Sciatic nerve (tissue), 2 donors: Measurements from ENCODE around the gene HEG1. TPM values are rescaled to one million over a fixed set of nuclear protein-coding genes. Genes with fewer than 3 reads are reported as not detected.
A peak's percentile ranks its signal among the peaks of the same experiment; 100 is the strongest.
"Not testable (repeated sequence)": the region's sequence is repeated elsewhere in the genome, so short reads cannot be mapped to it uniquely, and the experiment has no call there.

ENCODE experiments used
- ATAC-seq: fragments of 200-7000 bp; cut with Tn5 transposase; one replicate; pipeline ENCODE4 v1.9.1; 2020; ENCODE audit warnings: mild to moderate bottlenecking, moderate library complexity
- DNase-seq: peaks from one replicate; pipeline ENCODE4 v3.0.0-alpha.2; 2020; ENCODE audit warnings: low spot score
- intact Hi-C: fragments of 100-400 bp; cut with DNase I; formaldehyde crosslinking; loops from one replicate; pipeline ENCODE4 v1.14.2; 2022
- total RNA-seq: library from RNA; stranded (reverse); fragmentation: NEBNext Ultra II Directional; extraction: Animal tissue kit (Norgen Biotek cat#: 25700); gene quantifications from one replicate; pipeline ENCODE4 v1.2.1, GENCODE V29; 2021
- donor health status: DM: no; HTN: no; CAD: no.
- donor health status: DM: no; HTN: no; CAD: no.

HEG1 gene
- total RNA-seq, result 87.4 TPM

DNA sequence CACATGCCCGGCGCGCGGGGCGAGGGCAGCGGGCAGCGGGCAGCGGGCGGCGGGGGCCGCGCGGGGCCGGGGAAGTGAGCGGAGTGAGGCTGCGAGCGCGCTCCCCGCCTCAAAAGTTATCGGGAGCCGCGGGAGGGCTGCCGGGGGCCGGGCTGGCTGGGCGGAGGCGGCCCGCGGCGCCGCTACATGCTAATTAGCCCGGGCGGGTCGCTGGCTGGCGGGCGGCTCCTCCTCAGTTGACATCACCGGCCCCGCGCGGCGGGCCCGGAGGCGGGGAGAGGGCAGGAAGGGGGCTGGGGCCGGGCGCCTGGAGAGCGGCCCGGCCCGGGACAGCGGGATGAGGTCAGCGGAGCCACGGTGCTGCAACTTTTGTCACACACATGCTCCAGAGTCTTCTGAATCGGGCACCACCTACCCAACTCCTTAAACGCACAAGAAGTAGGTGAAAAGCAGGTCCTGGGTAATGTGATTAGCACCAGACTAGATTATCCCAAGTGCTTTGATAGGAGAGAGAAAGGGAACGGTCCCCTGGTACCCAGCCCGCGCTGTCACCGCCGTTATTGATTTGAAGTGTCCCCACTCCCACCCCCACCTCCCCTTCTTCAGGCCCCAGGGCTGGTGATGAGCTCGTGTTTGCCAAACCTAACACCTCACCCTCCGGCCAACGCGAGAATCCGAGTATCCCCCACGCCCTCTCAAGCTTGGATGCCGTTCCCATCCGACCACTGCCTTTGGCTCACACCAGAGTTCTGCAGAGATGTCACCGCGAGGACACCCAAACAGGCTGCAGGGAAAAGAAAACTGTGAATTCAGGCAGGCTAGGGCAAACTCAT lies at the start of gene HEG1:
TSS of gene HEG1 (minus strand) at position 85 of the 833 bp plus-strand sequence. CDS start 107 bp downstream, outside the sequence.
- intact Hi-C loops, result no loop called here
- peak; percentile 92 for ATAC-seq
- peak; percentile 92 for DNase-seq

DNA sequence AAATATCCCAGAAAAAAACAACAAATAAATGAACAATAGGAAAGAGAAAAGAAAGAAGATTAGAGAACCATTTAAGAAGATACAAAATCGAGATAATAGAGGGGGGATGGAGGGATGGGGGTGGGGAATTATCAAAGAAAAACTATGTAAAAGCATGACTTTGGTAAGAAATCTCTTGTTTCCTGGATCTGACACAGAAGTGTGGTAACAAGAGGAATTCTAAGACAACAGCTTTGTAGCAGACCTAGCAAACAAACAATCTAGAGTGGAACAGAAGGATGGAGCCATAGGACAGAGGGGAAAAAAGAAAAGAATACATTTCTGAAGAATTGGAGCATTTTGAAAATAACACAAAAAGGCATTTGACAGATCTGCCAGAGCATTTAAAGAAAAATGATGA lies 49.3 kb upstream of the HEG1 start:
- ATAC-seq, result no peak
- DNase-seq, result no peak
- intact Hi-C loops, result no loop called here

DNA sequence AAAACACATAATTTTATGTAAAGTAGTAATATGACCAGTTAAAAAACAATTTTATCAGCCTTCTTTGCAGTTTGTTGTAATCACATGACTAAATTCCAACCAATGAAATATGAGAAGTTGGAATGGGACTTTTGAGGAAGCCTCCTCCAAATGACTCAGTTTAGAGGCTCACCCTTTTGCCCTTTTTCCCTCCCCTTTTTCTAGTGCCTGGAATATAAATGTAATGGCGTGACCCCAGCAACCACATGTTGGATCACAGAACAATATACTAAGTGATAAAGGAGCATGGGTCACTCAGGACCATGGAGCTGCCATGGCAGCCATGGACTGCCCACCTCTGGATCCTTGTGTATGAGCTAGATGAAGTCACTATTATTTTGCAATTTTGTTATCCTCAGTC lies 48.8 kb upstream of the HEG1 start:
- DNase-seq (no peak), ATAC-seq (no peak)
- intact Hi-C loops, result no loop called here

DNA sequence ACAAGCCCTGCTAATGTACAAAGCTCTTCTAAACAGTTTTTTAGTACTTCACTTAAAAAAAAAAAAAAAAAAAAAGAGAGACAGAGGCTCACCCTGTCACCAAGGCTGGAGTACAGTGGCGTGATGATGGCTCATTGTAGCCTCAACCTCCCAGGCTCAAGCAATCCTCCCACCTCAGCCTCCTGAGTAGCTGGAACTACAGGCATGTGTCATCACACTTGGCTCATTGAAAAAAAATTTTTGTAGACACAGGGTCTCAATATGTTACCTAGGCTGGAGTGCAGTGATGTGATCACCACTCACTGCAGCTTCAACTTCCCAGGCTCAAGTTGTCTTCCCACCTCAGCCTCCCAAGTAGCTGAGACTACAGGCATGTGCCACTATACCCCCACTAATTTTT lies 47.6 kb upstream of the HEG1 start:
- ATAC-seq, result no peak
- intact Hi-C loops, result no loop called here
- DNase-seq, result no peak

DNA sequence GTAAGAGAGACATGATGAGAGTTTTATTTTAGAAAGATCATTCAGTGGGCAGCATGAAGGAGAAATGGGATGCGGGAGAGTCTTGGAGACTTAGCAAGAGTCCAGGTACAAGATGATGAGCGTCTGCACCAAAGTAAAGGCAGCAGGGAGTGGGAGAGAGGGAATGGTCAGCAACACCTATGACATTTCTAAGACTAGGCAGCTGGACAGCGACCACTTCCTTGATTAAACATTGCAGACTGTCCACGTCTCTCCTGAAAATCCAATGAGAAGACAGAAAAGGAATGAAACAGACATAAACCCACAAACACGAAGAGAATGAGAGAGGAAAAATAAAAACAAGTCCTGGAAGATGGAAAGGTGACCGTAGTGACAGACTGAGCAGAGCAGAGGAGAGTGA lies 46.7 kb upstream of the HEG1 start:
- intact Hi-C loops, result no loop called here
- no peak for ATAC-seq
- DNase-seq, result peak; percentile 1

DNA sequence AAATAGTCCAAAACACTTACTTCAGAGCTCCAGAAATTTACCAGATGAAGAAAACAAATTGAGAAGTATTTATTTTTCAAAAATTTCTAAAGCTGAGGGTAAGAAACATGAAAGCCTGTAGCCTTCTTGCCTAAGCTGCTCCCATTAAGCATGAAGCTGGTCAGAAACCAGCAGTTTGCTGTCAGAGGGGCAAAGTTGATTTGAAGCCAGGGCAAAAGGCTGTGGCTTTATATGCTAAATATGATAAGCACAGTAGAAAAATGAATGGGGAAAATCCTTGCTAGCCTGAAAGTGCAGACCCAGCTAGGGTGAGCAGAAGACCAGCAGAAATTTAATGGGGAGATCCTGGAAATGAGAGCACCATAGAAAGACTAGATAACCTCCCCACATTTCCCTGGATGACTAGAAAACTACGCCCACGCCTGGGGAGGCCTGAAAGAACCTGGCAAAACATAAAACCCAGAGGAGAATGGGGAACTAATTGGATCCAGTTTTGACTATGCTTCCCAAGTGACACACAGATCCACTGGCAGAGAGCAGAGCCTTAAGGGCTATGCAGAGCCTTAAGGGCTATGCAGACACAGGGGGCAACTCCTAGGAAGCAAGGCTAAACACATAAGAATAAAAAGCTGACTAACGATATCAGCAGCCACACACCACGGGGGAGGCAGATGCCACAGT lies 43.0 kb upstream of the HEG1 start:
- peak; percentile 10 for DNase-seq
- ATAC-seq, result no peak
- intact Hi-C loops, result no loop called here

GRCh38 chr3:125090649-125091048 lies 34.9 kb upstream of the HEG1 start:
- no peak for DNase-seq
- intact Hi-C loops, result no loop called here
- no peak for ATAC-seq

DNA sequence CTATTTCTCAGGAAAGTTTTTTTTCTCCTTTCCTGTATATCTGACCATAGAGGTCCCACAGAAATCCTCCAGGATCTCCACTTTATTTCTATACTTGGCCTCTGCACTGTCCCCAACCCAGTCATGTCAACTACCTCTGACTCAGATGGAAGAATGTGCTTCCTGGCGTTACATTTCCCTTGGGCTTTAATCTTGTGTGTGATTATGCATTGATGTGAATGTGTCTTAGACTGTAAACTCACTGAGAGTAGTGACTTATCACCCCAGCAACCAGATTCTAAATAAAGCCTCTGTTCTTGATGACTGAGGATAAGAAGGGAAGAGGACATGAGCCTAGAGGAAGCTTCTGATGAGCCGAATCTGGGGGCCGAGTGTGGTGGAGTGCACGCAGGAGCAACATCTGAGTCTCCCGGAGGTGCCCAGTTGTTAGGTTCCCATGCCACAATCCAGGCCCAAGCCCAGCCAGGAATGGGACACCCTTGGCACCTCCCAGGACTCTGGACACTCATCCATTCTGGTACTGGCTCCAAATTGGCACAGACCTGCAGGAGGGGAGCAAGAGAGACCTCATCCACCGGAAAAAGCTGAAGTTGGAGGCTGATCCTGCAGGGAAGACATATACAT lies 32.1 kb upstream of the HEG1 start:
- DNase-seq (no peak), ATAC-seq (no peak)
- intact Hi-C loops, result no loop called here

GRCh38 chr3:125085166-125085565 lies 29.4 kb upstream of the HEG1 start:
- DNase-seq (no peak), ATAC-seq (no peak)
- intact Hi-C loops, result no loop called here

DNA sequence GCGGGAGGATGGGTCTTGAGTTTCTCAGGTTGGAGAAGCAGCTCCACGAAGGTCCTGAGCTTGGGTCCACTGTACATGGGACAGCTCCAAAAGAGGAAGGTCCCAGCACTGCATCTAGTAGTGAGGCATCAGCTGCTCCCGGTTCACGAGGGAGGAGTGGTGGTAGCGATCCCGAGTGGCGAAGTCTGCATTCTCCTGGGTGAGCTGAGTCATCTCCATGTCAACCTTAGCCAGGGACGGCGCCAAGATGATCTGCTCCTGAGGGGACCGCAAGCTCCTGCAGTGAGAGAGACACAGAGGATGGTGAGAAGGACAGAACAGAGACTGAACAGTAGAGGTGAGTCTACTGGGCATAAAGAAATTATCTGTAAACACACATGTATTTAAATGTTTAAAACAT lies 28.0 kb upstream of the HEG1 start:
- DNase-seq (no peak), ATAC-seq (no peak)
- intact Hi-C loops, result no loop called here

- ATAC-seq, intact Hi-C loops, DNase-seq: not testable (repeated sequence)
Measured at GRCh38 chr3:125082339-125082738, 26.5 kb upstream of the HEG1 start.

GRCh38 chr3:125080077-125080476 lies 24.3 kb upstream of the HEG1 start:
- intact Hi-C loops, result no loop called here
- DNase-seq, result no peak

GRCh38 chr3:125079675-125080045 lies 23.9 kb upstream of the HEG1 start:
- DNase-seq (no peak), ATAC-seq (no peak)
- intact Hi-C loops, result no loop called here

More at GRCh38 chr3:125080077-125080476, 24.3 kb upstream of the HEG1 start:
- no peak for ATAC-seq

DNA sequence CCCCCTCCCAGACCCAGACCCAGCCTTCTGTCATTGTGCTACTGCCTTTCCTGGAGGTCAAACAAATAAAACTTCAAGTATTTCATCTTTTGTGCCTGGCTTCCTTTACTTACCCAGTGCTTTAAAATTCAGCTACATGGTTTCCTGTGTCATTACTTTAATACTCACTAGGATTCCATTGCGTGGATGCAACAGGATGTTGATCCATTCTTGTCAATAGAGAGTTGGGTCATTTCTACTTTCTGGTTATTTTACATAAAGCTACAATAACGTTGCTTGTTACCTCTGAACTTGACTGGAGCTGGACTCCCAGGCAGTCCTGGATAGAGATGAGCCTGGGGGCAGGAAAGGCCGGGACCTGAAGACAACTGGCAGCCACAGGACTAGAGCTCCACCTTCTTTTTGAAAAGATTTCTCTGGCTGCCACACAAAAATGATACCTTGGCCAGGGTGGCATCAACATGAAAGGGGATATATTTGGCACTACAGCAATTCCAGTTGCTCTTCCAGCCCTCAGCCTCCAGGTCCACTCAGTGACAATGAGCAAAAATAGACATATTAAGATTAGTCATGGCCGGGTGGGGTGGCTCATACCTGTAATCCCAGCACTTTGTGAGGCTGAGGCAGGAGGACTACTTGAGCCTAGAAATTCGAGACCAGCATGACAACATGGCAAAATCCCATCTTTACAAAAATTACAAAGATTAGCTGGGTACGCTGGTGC lies 23.3 kb upstream of the HEG1 start:
- intact Hi-C loops, result no loop called here
- ATAC-seq, result no peak

GRCh38 chr3:125077864-125078263 lies 22.1 kb upstream of the HEG1 start:
- DNase-seq (no peak), ATAC-seq (no peak)
- intact Hi-C loops, result no loop called here

More for the DNA sequence above, 23.3 kb upstream of the HEG1 start:
- no peak for DNase-seq

GRCh38 chr3:125076464-125076863 lies 20.7 kb upstream of the HEG1 start:
- intact Hi-C loops, result no loop called here
- no peak for ATAC-seq
- no peak for DNase-seq

GRCh38 chr3:125075738-125076137 lies 19.9 kb upstream of the HEG1 start:
- DNase-seq (no peak), ATAC-seq (no peak)
- intact Hi-C loops, result no loop called here

DNA sequence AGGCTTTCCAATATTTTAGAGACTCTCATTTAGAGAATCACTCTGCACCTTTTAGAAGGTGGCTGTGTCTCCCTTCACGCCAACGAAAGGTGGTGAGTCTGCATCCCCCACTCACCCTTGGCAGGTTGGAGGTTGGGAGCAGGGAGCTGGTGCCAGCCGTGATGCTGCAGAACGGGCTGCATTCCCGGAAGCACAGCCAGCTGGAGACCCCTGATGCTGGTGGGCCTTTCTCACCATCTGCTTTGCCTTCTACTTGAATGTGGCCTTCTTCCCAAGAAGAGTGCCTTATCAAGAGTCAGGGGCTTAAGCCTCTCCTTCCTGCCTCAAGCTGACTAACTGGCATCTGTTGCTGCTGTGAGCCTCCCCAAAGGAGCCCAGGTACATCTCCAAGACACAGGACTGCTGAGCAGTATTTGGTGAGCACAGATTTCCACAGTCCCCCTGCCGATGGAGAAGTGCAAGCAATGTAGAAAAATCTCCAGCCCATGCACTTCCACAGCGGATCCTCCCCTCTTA lies 17.7 kb upstream of the HEG1 start:
- no peak for DNase-seq
- intact Hi-C loops, result no loop called here
- no peak for ATAC-seq

GRCh38 chr3:125072749-125073389 lies 17.1 kb upstream of the HEG1 start:
- ATAC-seq (no peak), DNase-seq (no peak)
- intact Hi-C loops, result no loop called here
